NCI-H1105 (cell line): Measurements from ENCODE around the gene KDELR1.
A peak's percentile ranks its signal among the peaks of the same experiment; 100 is the strongest.

ENCODE experiments used
- DNase-seq: peaks from one replicate; lab custom pipeline; 2025; lab: John Stamatoyannopoulos, UW

Gene KDELR1

DNA sequence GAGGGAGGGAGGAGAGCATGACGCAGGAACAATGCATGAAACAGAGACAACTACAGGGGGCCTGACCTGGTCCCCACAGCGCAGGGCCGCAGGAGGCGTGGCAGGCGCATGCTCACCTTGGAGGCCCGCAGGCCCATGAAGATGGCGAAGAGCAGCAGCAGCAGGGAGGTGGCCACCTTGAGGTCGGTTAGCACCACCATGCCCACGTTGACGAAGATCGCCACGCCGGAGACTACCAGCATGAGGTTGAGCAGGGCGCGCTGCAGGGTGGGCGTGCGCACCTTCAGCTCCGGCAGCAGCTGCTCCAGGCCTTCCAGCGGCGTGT is 49.0 kb downstream of the KDELR1 start:
- no peak for DNase-seq

GRCh38 chr19:48341515-48342413 is 49.6 kb downstream of the KDELR1 start:
- DNase-seq: no peak

- DNase-seq: peak; percentile 72
Observed at GRCh38 chr19:48340995-48341394, 50.4 kb downstream of the KDELR1 start.

GRCh38 chr19:48338802-48339503 is 52.4 kb downstream of the KDELR1 start:
- DNase-seq: no peak

DNA sequence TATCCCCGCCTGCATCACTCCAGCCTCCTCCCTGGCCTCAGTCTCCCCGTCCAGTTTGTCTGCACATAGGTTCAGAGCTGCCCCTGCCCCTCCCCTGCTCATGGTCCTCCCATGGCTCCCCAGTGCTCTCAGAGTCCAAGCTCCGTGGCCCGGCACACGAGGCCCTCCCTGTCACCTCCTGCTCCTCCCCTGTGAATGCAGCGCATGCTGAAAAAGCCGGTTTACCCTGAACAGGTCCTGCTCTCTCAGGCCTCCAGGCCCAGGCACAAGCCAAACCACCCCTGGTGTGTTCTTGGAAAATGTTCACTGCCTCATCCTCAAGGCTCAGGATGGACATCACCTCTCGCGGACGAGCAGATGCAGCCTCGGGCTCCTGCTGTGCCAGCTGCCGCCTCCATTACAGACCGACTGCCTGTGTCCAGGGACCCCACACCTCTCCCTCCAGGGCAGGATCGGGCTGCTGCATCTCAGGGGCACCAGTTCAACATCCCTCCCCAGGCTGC is 53.0 kb downstream of the KDELR1 start:
- DNase-seq: no peak

- peak; percentile 85 for DNase-seq
Observed at GRCh38 chr19:48333467-48334384, 57.6 kb downstream of the KDELR1 start.

- peak; percentile 99 for DNase-seq
Observed at GRCh38 chr19:48332662-48333466, 58.5 kb downstream of the KDELR1 start.
